ENCODE measurements around the gene TNNI3K.

- TF ChIP-seq CTCF (IDR thresholded peaks at IDR 0.05) (no peak), POLR2A (IDR thresholded peaks at IDR 0.05) (no peak)
Measured at GRCh38 chr1:74420467-74420866, 185.3 kb downstream of the TNNI3K start.
